ENCODE measurements around the gene ZNF605.
"Not testable (repeated sequence)": the region's sequence is repeated elsewhere in the genome, so short reads cannot be mapped to it uniquely, and the experiment has no call there.

The ZNF605 gene

DNA sequence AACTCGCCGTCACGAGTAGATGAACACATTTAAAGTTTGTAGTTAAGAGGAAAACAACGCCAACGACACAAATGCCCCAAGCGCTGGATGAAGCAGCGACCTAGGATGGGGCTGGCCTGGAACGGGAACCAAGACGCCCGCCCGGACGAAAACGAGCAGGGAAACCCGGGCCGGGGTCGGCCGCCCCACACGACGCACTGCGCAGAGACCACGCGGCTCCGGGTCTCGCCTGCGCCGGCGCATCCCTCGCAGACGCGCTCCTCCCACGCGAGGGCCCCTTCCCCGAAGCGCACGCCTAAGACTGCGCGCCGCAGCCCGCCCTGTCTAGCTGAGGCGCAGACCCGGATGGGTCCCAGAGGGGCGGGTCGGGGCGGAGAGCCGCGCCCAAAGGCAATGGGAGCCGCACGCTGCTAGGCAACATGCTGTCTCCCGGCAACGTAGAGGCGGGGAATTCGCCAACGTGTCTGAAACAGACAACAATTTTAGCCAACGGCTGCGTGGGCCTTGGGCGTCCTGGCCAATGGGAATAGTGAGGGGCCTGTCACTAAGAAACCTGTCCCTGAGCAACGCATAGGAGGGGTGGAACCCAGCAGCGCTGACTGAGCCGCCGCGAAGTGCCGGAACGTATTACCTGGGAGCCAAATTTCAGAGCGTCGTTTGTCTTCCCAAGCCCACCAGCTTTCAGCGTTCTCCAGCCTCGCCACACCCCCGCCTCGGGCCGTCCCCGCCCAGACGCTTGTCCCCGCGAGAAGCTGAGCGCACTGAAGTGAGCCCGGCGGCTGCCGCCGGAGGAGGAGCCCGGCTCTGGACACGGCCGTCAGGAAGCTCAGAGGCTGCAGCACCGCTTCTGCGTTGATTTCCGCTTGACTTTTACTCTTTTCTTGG, 47.7 kb downstream of the ZNF605 start:
- ChIA-PET CTCF (interaction anchor here (0.7 kb wide), 1 partner anchor 146 kb away, joined by 3 read pairs; no protein-coding TSS in a partner anchor), POLR2A (ENCODE audit: low non-redundant PET) (interaction anchor here (1.0 kb wide), 1 partner anchor 9 kb away, joined by 4 read pairs; no protein-coding TSS in a partner anchor)
- TF ChIP-seq, protein P1, sequence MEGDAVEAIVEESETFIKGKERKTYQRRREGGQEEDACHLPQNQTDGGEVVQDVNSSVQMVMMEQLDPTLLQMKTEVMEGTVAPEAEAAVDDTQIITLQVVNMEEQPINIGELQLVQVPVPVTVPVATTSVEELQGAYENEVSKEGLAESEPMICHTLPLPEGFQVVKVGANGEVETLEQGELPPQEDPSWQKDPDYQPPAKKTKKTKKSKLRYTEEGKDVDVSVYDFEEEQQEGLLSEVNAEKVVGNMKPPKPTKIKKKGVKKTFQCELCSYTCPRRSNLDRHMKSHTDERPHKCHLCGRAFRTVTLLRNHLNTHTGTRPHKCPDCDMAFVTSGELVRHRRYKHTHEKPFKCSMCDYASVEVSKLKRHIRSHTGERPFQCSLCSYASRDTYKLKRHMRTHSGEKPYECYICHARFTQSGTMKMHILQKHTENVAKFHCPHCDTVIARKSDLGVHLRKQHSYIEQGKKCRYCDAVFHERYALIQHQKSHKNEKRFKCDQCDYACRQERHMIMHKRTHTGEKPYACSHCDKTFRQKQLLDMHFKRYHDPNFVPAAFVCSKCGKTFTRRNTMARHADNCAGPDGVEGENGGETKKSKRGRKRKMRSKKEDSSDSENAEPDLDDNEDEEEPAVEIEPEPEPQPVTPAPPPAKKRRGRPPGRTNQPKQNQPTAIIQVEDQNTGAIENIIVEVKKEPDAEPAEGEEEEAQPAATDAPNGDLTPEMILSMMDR (conservative IDR thresholded peaks at IDR 0.05; ENCODE audit: low read depth) = no peak
- DNase-seq (ENCODE audit: low spot score) = peak; percentile 93
- peak overlapping the region; percentile 70 for H3K27ac ChIP-seq

DNA sequence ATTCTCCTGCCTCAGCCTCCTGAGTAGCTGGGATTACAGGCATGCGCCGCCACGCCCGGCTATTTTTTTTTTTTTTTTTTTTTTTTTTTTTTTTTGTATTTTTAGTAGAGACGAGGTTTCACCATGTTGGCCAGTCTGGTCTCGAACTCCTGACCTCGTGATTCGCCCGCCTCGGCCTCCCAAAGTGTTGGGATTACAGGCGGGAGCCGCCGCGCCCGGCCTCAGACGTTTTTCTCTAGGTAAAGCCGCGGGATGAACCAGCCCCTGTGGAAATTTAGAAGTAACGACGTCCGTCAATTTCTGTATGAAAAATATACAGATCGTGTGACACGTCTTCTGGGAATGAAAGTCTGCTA, 48.3 kb downstream of the ZNF605 start:
- POLR2A ChIA-PET (ENCODE audit: low non-redundant PET); H3K27ac ChIP-seq; CTCF ChIA-PET: not testable (repeated sequence)

DNA sequence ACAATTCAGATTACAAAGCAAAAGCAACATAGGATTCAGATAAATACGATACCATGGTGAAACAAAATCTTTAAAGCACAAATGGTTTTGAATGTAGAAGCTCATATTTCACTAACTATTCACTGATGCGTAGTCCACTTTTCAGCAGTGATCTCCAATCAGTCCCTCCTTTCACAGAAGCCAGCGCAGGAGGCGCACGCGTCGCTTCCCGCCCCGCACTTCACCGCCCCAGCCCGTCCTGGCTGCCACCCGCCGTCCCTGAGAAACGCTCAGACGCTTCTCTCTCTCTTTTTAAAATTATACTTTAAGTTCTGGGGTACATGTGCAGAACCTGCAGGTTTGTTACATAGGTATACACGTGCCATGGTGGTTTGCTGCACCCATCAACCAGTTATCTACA, 48.9 kb downstream of the ZNF605 start:
- POLR2A ChIA-PET (ENCODE audit: low non-redundant PET) = no interaction called here

More for the DNA sequence above, 48.3 kb downstream of the ZNF605 start:
- not testable (repeated sequence) for DNase-seq (ENCODE audit: low spot score)

DNA sequence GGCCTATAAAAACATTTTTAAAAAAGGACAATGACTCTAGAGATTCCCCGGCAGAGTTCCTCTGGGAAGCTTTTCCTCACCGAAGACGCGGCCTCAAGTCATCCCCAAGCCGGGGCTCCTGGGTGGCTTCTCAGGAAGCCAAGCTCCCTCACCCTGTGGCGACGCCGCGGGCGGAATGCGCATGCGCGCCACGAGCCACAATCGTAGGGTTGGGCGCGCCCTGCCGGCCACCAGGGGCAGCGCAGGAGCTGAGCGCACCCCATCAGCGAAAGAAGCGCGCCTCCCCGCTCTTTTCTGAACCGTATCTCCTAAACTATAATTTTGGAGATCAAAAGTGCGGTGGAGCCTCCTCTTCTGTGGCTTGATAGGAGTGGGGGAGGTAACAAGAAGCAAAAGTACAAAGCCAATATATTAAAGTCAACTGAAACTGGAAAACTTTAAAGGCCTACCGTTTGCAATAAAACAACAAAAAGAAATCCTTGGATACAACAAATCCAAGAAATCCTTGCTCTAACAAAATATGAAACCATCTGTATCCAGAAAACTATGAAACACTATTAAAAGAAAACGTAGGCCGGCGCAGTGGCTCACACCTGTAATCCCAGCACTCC, 51.3 kb downstream of the ZNF605 start:
- POLR2A ChIA-PET (ENCODE audit: low non-redundant PET) = no interaction called here
- TF ChIP-seq, protein P1 (conservative IDR thresholded peaks at IDR 0.05; ENCODE audit: low read depth) = 0 out of 2 replicates have a peak, but pooled peaks have one; percentile 10
- no peak overlapping the region for H3K27ac ChIP-seq
- CTCF ChIA-PET = interaction anchor here (0.5 to 0.7 kb wide), 3 partner anchors 29 to 82 kb away, joined by 3 read pairs; no protein-coding TSS in a partner anchor
- peak; percentile 19 for DNase-seq (ENCODE audit: low spot score)

More for the DNA sequence above, 48.9 kb downstream of the ZNF605 start:
- DNase-seq (ENCODE audit: low spot score) = no peak
- CTCF ChIA-PET = no interaction called here
- no peak overlapping the region for H3K27ac ChIP-seq
- TF ChIP-seq, protein P1 (conservative IDR thresholded peaks at IDR 0.05; ENCODE audit: low read depth) = no peak

DNA sequence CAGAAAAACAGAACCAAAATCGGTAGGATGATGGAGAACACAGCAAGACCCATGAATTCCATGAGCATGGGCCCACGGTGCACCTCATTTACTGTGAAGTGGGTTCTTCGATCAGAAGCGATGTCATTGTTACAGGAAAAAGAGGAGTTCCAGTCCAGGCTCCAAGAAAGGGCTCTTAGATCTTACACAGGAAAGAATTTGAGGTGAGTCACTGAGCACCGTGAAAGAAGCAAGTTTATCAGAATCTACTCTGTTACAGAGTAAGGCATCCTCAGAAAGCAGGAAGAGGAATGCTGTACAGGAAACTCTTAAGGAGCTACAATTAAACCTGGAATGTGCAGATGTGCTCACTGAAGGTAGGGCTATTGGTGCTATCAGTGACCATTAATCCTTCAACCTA, 57.1 kb downstream of the ZNF605 start:
- CTCF ChIA-PET = no interaction called here
- POLR2A ChIA-PET (ENCODE audit: low non-redundant PET) = no interaction called here
- no peak overlapping the region for H3K27ac ChIP-seq
- TF ChIP-seq, protein P1 (conservative IDR thresholded peaks at IDR 0.05; ENCODE audit: low read depth) = no peak
- no peak for DNase-seq (ENCODE audit: low spot score)

DNA sequence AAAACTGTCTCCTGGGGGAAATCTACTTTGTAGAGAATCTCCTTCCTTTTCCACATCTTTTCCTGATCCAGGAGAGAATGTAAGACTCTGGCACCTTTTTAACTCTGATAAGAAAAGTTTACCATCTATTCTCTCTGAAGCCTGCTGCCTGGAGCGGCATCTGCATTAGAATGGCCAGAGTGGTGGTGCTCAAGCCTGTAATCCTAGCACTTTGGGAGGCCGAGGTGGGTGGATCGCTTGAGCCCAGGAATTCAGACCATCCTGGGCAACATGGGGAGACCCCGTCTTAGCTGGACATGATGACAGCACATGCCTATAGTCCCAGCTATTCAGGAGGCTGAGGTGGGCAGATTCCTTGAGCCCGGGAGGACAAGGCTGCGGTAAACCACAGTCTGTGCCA, 67.3 kb downstream of the ZNF605 start:
- H3K27ac ChIP-seq = no peak overlapping the region
- CTCF ChIA-PET = no interaction called here
- TF ChIP-seq, protein P1 (conservative IDR thresholded peaks at IDR 0.05; ENCODE audit: low read depth) = no peak
- DNase-seq (ENCODE audit: low spot score) = no peak
- POLR2A ChIA-PET (ENCODE audit: low non-redundant PET) = no interaction called here
